Measurements from ENCODE around the gene PNPO.
A peak's percentile ranks its signal among the peaks of the same experiment; 100 is the strongest.

PNPO gene

DNA sequence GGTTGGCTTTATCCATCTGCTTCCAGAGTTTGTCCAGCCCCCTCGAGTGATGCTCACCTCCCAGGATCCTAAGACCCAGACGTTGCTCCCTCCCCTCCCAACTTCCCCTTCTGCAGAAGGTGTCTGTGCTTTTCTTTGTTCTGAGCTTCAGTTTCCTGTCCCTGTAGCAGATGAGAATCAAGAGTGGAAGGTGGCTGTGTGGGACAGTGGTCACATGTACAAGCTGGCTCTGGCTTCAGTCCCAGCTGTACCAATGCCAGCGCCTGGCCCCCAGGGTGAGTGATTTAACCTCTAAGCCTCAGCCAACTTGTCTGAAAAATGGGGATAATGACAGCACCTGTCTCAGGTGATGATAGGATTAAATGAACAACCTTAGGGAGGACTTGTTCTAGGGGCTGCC is 8.6 kb downstream of the PNPO start:
- DNase-seq (ENCODE audit: low read depth), result no peak

GRCh38 chr17:47950448-47950847 is 9.1 kb downstream of the PNPO start:
- no peak for DNase-seq (ENCODE audit: low read depth)

- no peak for DNase-seq (ENCODE audit: low read depth)
These were observed 11.0 kb downstream of the PNPO start for GRCh38 chr17:47952171-47953021.

GRCh38 chr17:47953909-47954308 is 12.5 kb downstream of the PNPO start:
- no peak for DNase-seq (ENCODE audit: low read depth)

DNA sequence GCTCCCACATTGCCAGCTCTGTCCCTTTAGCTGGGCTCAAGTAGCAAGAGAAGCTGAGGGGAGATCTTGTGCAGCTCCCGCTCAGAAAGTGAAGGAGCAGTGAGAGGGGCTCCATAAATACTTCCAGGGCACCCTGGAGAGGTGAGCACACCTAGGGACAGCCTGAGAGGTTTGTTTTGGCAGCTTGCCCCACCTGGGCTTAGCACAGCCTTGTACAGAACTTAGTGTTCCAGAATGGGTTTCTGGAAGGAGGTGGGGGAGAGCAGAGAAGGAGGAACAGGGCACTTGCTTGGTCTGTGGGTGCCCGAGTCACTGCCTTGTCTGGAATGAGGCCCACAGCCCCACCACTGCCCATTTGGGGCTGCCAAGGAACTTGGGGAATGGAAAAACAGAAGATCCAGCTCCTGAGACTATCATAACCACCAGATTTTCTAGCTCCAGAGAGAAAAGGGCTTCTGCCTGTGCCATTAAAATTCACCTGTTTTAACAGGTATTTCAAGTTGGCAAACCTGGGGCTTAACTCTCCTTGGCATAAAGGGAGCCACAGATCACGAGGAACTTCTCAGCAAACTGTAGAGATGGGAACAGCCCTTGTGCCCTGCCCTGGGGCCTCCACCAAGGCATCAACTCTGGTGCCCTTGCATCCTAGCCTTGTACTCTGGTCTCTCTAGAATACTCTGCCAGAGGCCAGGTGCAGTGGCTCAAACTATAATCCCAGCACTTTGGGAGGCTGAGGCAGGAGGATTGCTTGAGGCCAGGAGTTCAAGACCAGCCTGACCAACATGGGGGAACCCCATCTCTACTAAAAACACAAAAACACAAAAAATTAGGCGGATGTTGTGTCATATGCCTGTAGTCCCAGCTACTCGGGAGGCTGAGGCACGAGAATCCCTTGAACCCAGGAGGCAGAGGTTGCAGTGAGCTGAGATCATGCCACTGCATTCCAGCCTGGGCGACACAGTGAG is 14.4 kb downstream of the PNPO start:
- DNase-seq (ENCODE audit: low read depth), result no peak

- DNase-seq (ENCODE audit: low read depth), result no peak
These were observed 15.6 kb downstream of the PNPO start for GRCh38 chr17:47956791-47957590.

GRCh38 chr17:47957591-47958490 is 16.5 kb downstream of the PNPO start, which contains the start of gene PRR15L:
TSS of gene PRR15L (minus strand) at chr17:47957883. CDS start at chr17:47953234, 4,649 bp downstream.
- DNase-seq (ENCODE audit: low read depth), result no peak

- no peak for DNase-seq (ENCODE audit: low read depth)
These were observed 18.7 kb downstream of the PNPO start for GRCh38 chr17:47959825-47960655.

DNA sequence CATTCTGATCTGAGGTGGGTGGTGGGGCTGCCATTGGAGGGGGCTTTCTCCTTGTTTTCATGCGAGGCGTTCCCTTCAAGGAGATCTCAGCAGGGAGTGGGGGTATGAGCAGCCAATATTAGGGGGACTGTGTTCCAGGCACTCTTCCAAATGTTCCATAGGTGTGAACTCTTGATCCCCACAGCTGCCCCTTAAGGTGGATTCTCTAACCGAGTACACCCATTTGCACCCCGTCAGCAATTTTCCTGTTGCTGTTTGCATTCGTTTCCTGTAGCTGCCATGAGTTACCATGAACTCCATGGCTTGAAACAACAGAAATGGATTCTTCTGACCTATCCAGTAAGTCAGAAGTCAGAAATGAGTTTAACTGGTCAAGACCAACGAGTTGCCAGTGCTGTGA is 20.0 kb downstream of the PNPO start:
- DNase-seq (ENCODE audit: low read depth), result no peak

- no peak for DNase-seq (ENCODE audit: low read depth)
These were observed 21.5 kb downstream of the PNPO start for GRCh38 chr17:47962901-47963300.

DNA sequence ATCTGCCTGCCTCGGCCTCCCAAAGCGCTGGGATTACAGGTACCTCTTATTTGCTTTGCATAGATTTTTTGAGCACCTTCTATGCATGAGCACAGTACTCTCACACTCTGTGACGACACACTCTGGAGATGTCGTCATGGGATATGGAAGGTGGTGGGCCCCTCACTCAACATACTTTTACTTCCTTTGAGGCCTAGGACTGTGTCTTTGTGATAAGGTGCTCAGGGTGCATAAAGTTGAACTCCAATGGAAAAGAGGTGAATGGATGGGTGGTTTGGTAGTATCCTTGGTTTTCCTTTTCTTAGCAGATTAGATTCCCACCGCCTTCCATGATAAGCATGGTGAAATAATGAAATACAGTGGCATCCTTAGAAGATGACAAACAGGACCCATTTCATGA is 23.5 kb downstream of the PNPO start:
- DNase-seq (ENCODE audit: low read depth), result no peak

DNA sequence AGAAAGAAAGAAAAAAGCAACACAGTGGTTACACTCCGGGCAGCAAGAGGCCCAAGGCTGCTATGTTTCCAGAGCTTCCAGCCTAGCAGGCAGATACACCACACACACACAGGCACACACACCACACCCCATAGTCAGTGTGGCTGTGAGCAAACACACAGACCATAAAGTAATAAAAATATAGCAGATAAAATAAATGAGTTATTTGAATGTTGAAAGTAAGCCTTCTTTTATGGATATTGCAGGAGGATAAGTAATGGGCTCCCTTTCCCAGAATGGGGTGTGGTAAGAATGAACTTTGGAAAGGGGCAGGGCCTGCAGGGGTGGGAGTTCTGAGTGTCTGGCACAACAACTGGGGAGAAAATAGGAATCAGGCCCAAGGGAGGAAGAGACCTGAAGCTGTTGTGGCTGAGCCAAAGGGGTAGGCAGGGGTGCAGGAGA is 24.7 kb downstream of the PNPO start:
- DNase-seq (ENCODE audit: low read depth), result no peak

GRCh38 chr17:47967607-47968252 is 26.4 kb downstream of the PNPO start:
- DNase-seq (ENCODE audit: low read depth), result peak; percentile 92

GRCh38 chr17:47968836-47969235 is 27.5 kb downstream of the PNPO start:
- no peak for DNase-seq (ENCODE audit: low read depth)

DNA sequence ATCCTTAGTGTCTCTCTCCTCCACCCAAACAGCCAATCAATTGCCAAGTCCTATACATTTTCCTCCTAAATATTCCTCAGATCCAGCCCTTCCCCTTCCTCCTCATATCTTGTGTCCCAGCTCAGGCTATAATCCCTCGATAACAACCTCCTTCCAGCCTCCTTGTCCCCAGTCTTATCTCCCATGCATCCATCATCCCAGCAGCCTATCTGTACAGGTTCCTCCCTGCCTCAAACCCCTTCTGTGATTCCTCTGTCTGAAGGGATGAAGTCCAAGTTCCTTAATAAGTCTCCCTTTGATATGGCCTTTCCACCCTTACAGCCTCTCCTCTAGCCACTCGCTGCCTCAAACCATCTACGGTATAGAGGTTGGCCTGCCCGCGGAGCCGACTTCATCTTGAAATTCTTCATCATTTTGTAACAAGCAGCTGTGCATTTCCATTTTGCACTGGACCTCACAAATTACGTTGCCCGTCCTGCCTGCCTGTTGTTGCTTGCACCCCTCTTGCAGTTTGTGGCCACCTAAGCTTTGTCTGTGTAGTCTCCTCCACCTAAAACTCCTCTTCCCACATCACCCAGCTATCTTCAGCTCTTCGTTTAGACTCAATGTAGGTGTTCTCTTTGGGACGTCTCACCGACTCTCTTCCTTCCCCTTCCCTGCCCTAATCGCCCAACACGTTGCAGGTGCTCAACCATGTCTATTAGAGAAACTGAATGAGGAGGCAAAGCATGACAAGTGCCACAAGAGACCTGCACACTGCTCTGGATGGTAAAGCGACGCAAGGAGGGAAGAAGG is 28.8 kb downstream of the PNPO start:
- no peak for DNase-seq (ENCODE audit: low read depth)

DNA sequence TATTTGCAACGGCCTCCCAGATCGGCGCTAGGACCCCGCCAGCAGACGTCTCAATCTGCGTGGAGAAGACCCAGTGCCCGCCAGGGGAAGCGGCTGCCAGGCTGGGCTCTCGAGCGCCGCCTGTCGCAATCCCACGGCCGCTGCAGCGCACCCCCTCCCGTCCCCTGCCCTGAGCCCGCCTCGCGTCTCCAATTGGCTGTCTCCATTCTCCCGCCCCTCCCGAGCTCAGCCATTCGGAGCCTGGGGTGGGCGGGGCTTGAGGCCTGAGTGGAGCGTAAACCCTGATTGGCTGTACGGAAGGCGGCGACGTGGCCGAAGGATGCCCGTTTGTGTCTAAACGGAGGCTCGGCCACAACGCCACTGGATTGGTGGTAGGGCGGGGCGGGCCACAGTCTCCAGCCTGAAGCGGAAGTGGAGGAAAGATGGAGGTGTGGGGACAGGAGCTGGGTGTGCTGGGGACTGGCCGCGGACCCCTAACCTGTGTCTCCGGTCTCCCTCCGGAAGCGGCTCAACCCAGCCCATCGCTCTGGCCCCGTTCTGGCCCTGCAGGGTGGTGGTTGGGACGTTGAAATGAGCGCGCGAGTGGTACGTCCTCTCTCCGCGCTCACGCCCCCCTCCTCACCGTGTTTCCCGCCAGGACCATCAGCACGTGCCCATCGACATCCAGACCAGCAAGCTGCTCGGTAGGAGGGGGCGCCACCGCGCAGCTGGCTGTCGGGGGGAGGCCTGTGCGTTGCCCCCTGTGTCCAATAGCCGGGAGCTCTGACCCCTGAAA is 29.5 kb downstream of the PNPO start, which contains the start of gene CDK5RAP3:
Gene CDK5RAP3, plus strand, starts transcription at position 389 of the 775 bp plus-strand sequence. Its CDS starts 34 bp downstream, at position 423.
- DNase-seq (ENCODE audit: low read depth), result peak; percentile 99

GRCh38 chr17:47973541-47973940 is 32.2 kb downstream of the PNPO start:
- DNase-seq (ENCODE audit: low read depth), result no peak
